NCI-H187 treated with DMSO at 0.1 percent for 48 hours (cell line): ENCODE results near the gene EED.
"Not testable (repeated sequence)": the region's sequence is repeated elsewhere in the genome, so short reads cannot be mapped to it uniquely, and the experiment has no call there.

Experiments used
- DNase-seq: peaks from one replicate; lab custom pipeline; 2025; lab: John Stamatoyannopoulos, UW

The EED gene

DNA sequence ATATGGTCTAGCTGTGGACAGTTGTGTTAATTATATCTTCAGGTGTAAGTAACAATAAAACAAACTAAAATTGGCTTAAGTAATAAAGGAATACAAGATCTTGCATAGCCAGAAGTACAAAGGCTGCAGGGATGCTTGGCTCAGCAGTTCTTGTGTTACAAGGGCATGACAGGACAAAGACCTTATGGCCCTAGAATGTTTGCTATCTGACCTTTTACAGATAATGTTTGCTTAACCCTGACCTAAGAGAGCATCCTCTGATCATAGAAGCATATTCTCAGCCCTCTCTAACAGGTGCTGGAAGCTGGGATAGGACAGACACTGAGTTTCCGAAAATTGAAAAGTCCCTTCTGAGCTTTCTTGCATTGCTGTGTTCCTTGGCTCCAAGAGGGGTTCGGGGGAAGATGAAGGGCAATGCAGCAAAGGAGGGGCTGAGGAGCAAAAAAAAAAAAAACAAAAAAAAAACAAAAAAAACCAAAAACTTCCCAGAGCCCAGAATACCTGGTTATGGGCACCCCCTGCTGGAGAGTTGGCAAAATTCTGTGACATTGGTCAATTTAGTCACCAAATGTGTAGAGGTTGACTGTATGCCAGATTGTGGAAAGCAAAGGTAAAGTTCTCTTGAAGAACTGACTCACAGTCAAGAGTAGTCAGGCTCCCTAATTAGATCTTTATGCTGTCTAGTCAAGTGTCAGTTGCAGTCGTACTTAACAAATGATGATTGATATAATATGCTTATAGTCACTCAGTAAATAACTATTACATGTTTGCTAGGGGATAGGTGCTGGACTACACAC, 47.1 kb downstream of the EED start:
- no peak for DNase-seq

DNA sequence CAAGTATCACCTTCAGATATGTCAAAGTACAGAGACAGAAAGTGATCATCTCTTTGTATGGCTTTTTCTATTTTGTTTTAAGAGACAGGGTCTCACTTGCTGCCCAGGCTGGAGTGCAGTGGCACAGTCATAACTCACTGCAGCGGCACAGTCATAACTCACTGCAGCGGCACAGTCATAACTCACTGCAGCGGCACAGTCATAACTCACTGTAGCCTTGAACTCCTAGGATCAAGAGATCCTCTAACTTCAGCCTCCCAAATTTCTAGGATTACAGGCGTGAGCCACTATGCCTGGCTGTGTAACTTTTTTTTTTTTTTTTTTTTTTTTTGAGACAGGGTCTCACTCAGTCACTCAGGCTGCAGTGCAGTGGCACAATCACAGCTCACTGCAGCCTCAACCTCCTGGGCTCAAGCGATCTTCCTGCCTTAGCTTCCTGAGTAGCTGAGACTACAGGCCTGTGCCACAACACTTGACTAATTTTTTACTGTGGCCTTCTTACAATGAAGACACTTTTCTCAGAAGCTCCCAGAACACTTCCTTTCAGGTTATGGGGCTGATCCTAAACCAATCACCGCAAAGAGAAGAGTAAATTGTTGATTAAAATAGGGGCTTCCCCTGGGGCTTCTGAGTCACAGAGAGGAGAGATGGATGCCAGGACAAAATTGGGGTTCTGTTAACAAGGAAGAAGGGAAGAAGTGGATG, 48.5 kb downstream of the EED start:
- no peak for DNase-seq

DNA sequence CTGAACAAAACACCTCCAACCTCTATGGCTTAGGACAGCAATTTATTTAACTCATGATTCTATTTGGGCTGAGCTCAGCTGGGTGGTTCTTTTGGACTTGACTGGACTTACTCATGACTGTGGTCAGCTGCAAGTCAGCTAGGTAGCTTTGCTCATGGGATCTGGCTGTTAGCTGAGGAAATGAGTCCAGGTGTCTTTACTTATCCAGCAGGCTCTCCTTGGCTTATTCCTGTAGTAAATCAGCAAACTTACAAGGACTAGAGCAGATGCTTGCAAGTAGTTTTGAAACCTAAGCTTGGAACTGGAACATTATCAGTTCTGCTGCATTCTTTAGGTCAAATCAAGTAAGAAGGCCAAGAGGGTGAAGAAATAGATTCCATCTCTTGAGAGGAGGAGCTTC, 49.5 kb downstream of the EED start:
- no peak for DNase-seq

DNA sequence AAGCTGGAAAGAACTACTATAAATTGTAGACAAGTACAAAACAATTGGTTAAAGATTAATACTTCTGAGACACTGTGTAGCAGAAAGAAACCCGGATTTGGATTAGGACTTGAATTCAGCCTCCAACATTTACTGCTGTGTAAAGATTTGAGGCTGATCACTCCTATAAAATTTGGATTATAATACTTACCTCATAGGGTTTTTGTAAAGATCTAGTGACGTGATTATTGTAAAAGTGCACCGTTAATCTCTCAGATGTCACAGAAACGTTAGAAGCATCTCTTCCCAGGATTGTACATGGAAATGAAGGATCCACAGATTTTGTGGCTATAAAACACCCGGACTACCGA, 57.2 kb downstream of the EED start:
- no peak for DNase-seq

DNA sequence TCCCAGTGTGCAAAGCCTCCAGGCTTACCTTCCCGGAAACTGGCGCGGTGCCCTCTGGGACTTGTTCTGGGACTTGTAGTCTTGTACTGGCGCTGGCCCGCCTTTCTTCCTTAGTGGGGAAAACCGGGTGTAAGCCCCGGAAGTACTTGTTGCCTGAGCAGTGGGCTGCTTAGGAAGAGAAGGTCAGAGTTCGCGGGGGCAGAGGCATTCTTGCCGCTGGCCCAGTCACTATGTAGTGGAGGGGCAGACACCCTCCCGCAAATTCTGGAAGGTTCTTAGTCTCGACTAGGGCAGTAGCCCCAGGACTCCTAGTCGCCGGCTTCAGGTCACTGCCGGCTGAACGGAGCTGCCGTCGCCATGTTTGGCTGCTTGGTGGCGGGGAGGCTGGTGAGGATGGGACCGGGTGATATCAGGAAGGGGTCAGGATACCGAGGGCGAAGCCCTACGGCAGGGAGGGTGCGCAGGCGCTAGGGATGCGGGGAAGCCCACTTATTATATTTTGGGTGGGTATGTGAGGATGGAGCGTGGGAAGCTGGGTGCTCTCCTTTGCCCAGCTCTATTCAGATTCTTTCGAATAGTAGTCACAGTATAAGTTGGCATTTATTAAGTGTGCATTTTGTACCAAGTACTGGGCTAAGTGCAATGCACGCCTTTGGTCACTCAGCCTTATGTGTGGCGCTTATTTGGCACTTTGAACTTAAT, 57.7 kb downstream of the EED start, which contains the start of gene HIKESHI:
Gene HIKESHI (plus strand): TSS at position 149 of the 702 bp plus-strand sequence. CDS start 209 bp downstream, at position 358.
- peak; percentile 86 for DNase-seq

DNA sequence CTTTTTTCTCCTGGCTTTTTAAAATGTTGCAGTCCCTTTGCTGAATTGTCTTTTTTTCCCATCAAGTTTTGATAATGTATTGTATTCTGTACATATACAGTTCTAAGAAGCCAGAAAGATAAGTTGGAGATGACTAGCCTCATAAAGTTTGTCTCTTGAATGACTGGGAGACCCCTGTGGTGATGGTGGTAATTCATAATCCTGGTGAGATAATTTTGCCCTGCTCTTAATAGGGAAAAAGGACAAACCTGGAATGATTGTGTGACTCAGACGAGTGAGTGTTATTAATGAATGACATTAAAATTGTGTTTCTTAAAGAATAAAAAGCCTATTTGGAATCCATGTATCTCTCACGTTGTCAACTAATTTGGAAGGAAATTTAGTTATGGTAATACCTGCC, 58.7 kb downstream of the EED start:
- DNase-seq = no peak

DNA sequence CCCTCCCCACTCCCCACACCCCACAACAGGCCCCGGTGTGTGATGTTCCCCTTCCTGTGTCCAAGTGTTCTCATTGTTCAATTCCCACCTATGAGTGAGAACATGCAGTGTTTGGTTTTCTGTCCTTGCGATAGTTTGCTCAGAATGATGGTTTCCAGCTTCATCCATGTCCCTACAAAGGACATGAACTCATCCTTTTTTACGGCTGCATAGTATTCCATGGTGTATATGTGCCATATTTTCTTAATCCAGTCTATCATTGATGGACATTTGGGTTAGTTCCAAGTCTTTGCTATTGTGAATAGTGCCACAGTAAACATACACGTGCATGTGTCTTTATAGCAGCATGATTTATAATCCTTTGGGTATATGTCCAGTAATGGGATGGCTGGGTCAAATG, 64.2 kb downstream of the EED start:
- DNase-seq = not testable (repeated sequence)

DNA sequence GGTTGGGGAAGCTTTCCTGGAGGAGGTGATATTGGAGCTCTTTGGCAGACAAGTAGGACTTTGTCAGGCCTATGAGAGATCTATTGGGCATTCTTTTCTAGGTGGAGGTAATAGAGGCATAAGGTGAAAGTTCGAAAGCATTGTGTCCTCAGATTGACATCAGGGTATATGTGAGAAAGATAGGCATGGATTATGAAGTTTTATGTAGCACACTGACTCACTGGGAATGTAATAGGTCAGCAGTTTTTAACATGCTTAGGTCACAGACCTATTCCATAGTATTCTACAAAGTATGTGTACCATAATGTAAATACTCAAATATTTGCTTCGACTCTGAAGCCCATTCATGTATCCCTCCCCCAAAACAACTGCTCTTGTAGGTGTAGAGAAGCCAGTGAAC, 69.2 kb downstream of the EED start:
- no peak for DNase-seq

DNA sequence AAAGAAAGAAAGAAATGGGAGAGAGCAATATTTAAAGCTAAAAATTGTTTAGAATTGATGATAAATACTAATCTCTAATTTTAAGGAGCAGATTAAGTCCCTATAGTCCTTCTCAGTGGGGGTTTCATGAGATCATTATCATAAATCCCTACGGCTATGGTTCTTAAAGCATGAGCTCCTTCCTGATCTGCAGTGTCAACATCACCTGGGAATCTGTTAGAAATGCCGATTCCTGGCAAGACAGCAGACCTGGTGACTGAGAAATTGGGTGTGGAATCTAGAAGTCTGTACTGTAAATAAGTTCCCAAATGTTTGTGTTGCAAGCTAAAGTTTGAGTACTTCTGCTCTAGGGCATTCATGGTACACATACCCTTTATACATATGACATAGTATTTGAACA, 70.1 kb downstream of the EED start:
- no peak for DNase-seq
